Measurements from ENCODE around the gene TGFBI.

Gene TGFBI

DNA sequence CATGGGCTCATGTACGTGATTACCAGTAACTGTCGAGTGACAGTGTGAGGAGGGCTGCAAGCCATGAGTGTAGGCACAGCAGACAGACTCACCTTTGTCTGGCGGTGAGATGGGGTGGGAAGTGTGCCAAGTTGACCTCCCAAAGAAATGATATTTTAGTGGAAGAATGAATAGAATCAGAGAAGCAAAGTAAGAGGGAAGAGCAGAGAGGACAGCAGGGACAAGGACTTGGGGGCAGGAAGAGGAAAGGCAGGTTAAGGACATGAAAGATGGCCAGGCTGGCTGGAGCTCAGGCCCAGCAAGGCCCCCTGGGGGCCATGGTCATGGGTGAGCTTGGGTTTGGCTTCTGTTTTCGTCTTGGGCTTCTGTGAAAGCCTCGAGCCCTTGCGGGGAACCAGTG is 20.2 kb downstream of the TGFBI start:
- DNase-seq = no peak

DNA sequence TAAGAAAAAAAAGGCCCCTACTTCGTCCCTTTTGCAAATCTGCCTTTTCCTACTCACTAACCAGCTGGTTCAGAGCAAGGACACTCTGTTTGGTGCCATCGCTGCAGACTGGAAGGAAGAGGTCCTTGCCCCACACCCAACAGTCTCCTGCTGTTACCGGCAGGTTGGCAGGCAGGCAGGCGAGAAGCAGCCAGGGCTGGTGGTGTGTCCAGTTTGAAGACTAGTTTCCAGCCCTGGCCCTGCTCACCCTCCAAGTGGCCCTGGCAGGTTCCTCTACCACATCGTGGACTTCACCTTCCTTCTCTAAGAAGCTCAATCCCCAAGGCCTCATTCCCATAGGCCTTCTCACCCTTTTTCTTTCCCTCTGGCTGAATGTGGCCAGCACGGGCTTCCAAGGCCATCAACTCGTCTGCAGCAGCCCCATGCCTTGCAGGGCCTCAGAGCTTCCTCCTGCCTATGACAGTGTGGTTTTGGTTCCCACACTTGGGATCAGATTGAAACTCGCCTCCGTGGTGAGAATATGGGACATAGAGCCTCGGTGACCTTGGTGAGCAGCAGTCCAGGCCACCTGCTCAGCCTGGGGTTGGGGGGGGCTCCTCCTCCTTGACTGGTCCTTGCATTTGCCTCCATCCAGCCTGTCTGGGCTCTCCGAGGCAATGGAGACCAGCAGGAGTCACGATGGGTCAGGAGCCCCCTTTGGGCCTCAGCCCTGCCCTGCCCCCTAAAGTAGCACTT is 22.9 kb downstream of the TGFBI start:
- DNase-seq = no peak

GRCh38 chr5:136052692-136053335 is 24.0 kb downstream of the TGFBI start:
- no peak for DNase-seq

DNA sequence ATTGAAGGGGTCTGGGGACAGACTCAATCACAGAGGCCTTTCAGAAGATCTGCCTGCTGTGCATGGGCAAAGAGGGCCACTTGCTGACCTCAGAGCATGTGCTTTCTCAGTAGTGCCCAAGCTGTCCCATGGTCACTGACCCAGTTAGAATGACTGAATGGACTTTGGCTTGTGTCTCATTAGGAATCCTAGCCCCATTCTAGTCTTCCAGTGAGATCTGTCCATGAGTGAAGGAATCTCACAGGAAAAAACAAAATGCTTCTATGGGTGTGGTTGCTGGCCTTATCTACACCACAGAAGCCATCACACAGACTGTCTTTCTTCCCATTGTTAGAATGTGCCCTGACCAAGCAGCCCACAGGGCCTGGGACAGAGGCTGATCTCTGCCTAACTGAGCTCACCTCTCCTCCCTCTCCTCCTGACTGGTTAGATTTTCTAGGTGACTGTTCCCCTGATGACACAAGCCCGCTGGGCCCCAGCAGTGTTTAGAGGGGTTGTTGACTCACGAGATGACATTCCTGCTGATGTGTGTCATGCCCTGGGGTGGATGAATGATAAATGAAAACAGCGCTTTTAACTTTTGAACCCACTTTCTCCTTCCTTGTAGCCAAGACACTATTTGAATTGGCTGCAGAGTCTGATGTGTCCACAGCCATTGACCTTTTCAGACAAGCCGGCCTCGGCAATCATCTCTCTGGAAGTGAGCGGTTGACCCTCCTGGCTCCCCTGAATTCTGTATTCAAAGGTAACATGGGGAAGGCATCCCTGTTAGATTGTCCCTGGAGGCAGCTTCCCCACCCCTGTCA is 24.8 kb downstream of the TGFBI start:
- DNase-seq = no peak

- DNase-seq = no peak
Observed at GRCh38 chr5:136054142-136055019, 25.6 kb downstream of the TGFBI start.

DNA sequence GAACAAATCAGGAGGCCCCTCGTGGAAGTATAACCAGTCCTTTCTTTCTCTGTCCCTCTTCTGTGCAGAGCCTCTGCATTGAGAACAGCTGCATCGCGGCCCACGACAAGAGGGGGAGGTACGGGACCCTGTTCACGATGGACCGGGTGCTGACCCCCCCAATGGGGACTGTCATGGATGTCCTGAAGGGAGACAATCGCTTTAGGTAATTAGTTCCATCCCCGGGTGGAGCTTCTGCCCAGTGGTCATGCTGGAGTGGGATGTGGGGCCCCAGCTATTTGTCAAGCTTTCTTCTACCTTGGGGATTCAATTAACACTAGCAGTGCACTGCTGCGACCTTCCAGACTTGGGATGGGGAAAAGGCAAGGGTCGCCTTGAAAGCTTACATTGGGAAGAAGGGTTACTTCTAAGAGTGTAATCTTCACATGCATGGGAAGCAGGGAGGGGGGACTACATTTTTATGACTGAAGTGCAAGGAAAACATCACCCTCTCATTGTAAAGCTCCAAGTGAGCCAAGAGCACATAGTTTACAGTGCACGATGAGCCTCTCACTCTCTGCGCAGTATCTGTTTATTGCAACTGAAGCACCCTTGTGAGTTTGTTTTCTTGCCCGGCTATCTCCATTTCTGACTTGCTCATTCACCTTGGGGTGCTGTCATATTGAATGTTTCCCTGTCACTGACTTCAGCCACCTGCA is 27.0 kb downstream of the TGFBI start:
- no peak for DNase-seq

- no peak for DNase-seq
Observed at GRCh38 chr5:136056336-136056735, 27.5 kb downstream of the TGFBI start.

DNA sequence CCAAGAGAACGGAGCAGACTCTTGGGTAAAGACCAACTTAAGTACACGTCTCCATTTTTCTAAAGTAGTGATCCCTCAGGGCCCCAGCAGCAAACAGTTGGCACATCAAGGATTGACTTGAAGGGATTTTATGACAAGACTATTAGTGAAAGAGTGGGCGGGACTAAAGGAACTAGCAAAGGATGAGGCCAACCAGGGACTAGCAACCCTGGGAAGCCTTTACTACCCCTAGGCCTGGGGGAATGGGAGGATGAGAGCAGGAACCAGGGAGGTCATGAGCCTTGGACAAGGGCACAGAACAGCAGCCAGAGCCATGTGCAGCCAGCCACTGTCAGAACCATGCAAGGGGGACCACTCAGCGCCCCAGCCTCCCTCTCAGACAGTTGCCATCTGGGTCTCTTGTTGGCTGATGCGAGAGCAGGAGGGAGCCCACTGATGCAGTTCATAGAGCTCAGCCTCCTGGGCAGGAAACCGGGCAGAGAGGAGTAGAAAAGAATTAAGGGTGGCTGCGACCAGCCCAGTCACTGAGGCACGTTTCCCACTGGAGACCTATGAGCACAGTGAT is 28.1 kb downstream of the TGFBI start:
- DNase-seq = no peak

- DNase-seq = no peak
Observed at GRCh38 chr5:136057401-136058038, 28.7 kb downstream of the TGFBI start.

- no peak for DNase-seq
Observed at GRCh38 chr5:136058039-136058971, 29.5 kb downstream of the TGFBI start.

DNA sequence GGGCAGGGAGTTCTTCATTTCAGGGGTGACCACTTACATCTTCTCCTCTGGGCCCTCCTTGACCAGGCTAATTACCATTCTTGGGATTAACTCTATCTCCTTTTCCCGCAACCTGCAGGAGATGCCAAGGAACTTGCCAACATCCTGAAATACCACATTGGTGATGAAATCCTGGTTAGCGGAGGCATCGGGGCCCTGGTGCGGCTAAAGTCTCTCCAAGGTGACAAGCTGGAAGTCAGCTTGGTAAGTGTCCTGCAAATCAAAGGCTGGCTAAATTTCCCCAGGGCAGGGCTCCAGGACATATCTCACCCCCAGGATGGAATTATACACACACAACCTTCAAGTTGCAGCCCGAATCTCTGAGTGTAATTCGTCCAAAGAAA is 30.2 kb downstream of the TGFBI start:
- DNase-seq = no peak

- no peak for DNase-seq
Observed at GRCh38 chr5:136060963-136061362, 32.2 kb downstream of the TGFBI start.

DNA sequence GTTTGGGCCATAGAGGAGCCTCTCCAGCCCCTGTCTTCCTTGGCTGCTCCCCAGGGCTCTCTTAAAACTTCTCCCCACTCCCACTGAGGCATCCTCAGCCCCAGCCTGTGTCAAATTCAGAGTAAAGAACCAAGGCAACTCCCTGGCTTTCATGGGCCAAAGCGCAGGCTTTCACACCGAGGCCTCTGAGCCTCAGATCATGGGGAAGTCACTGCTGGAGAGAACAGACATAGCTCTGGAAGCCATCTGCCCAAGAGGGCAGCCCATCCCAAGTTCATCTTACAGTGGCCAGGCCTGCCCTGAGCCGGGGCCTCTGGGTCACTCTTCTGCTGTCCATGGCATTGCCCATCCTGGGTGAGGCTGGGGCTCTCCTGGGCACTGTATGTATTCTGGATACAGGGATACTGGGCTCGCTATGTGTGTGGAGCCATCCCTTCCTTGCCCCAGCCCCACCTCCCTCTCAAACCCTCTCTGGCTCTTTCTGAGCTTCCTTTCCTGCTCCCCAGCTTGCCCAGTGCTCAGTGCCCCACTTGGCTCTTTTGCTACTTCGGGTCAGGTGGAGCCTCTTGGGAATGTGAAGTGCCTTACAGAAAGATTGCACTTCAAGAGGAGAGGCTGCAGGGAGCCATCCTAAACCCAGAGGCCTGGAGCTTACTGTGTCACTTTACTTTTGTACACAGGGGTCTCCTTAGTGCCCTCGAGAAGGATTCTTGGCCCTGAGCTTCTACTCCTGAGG is 33.0 kb downstream of the TGFBI start:
- peak; percentile 37 for DNase-seq

DNA sequence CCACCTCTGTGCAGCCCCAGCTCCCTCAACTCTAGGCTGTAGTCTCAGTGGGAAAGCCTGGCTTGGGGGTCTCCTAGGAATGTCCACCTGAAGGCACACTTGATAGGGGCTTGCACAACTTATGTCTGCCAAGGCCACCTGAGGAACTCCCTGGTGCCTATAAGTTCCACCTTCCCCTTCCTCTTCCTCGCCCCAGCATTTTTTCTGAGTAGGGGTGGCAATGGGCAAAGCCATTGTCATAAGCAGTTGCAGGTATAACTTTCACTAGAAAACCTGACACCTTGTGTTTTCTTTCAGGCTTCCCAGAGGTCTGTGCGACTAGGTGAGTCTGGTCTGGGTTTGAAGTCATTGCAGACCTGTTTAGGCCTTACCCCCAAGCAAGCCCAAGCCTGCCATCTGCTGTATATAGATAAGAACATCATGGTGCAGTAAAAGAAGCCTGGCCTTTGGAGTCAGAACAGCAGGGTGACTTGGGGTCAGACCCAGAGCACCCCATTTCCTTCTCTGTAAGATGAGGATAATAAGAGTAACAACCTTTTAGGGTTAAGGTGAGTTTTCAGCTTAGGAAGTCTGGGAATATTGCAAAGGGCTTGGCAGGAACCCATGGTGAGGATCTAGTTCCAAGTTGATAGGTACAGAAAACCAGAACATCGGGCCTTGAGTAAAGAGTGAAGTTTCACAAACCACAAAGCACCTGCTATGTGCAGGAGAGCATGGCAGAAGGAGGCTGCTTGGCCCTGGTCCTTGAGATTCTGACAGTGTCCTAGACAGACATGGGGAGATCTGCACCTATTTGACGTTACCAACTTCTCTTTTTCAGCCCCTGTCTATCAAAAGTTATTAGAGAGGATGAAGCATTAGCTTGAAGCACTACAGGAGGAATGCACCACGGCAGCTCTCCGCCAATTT is 33.8 kb downstream of the TGFBI start:
- peak; percentile 32 for DNase-seq

GRCh38 chr5:136063778-136064465 is 35.1 kb downstream of the TGFBI start:
- DNase-seq = peak; percentile 15

DNA sequence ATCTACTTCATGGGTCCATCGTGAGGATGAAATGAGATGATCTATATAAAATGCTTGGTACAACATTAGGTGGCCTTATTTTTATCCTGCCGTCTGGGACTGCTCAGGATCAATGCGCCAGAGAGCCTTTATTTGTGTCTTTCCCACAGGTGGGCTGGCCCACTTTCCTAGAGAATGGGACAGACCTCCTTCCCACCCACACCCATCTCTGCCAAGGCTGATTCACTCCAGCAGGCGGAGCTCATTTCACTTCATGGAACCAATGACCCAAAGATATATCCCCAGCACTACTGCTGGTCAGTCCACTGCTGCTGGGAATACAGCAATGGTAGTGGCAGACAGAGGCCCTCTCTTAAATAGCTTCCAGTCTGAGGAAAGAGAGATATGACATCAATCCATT is 35.7 kb downstream of the TGFBI start:
- DNase-seq = peak; percentile 21

DNA sequence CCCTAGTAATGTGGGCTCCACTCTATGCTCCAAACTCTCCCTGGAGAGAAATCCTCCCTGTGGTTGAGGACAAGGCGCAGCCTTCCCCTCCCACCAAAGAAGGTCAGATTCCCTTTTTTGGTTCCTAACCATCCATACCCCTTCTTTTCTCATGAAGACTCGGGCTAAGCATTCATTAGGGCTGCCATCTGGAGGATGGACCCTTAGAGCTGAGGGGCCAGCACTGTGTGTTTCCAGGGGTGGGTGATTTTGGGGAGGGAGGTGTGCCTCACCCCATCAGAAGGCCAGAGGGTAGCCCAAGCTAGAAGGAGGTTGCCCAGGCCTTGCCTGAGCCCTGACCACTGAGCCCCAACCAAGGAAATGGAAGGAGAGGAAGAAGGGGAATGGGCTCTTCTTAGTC is 36.8 kb downstream of the TGFBI start:
- DNase-seq = no peak

Measured in activated CD8-positive, alpha-beta memory T cell treated with anti-CD3 and anti-CD28 coated beads for 24 hours (primary cell).